ENCODE measurements around the gene PRKCE.

- TF ChIP-seq EZH2 (IDR thresholded peaks at IDR 0.05; ENCODE audit: borderline replicate concordance, low read length) (no peak), CTCF (conservative IDR thresholded peaks at IDR 0.05 in 1 of 2, IDR thresholded peaks at IDR 0.05 in 1 of 2; ENCODE audit: extremely low read depth in 1 of 2, insufficient read depth in 1 of 2, low read depth in 1 of 2, low read length in 2 of 2) (no peak)
These were observed 238.3 kb downstream of the PRKCE start for GRCh38 chr2:45889620-45890370.

All from mammary epithelial cell (primary cell).